Left ventricle myocardium inferior (tissue), 1 donor: Measurements from ENCODE around the gene ZIC4. TPM values are rescaled to one million over a fixed set of nuclear protein-coding genes. Genes with fewer than 3 reads are reported as not detected.

Experiments used
- DNase-seq: peaks from one replicate; pipeline ENCODE4 v3.0.0-alpha.2; 2020
- H3K27ac ChIP-seq: fragments of 200-600 bp; replicated peaks from 2 replicates; pipeline ENCODE4 v1.8.0; 2021
- H3K27me3 ChIP-seq: fragments of 200-600 bp; 2 replicates; pipeline ENCODE4 v1.8.0; 2021; ENCODE audit warnings: low read depth
- H3K36me3 ChIP-seq: fragments of 200-600 bp; 2 replicates; pipeline ENCODE4 v1.8.0; 2021
- H3K4me1 ChIP-seq: fragments of 200-600 bp; 2 replicates; pipeline ENCODE4 v1.8.0; 2021
- H3K4me3 ChIP-seq: fragments of 200-600 bp; 2 replicates; pipeline ENCODE4 v1.8.0; 2021; ENCODE audit warnings: mild to moderate bottlenecking, moderate library complexity
- H3K9me3 ChIP-seq: fragments of 200-600 bp; replicated peaks from 2 replicates; pipeline ENCODE4 v1.8.0; 2021
- intact Hi-C: fragments of 100-400 bp; cut with micrococcal nuclease; formaldehyde crosslinking; loops from one replicate; pipeline ENCODE4 v1.11.0; 2022
- total RNA-seq: library from RNA; stranded (reverse); fragmentation: NEBNext Ultra II Directional; extraction: Animal tissue kit (Norgen Biotek cat#: 25700); gene quantifications from one replicate; pipeline ENCODE4 v1.2.1, GENCODE V29; 2021
- TF ChIP-seq, protein P1 (sequence below): fragments of 200-600 bp; IDR thresholded peaks from 2 replicates; pipeline ENCODE4 v1.8.0; 2021; ENCODE audit warnings: antibody characterized with exemption, mild to moderate bottlenecking, borderline replicate concordance
- donor health status: DM: no; HTN: yes; CAD: no; lungs with severe emphysema.

ZIC4 gene
- total RNA-seq, 1 donor from 2014 or later, result not detected

GRCh38 chr3:147380387-147380951 lies 25.9 kb downstream of the ZIC4 start:
- H3K27me3 ChIP-seq, result peaks cover 100% of the 10 kb centered on the region
- H3K4me1 ChIP-seq, result no peaks in the 10 kb centered on the region
- H3K27ac ChIP-seq, result no peak overlapping the region
- no peaks in the 10 kb centered on the region for H3K36me3 ChIP-seq
- DNase-seq, result no peak
- intact Hi-C loops, result no loop called here
- TF ChIP-seq, protein P1, sequence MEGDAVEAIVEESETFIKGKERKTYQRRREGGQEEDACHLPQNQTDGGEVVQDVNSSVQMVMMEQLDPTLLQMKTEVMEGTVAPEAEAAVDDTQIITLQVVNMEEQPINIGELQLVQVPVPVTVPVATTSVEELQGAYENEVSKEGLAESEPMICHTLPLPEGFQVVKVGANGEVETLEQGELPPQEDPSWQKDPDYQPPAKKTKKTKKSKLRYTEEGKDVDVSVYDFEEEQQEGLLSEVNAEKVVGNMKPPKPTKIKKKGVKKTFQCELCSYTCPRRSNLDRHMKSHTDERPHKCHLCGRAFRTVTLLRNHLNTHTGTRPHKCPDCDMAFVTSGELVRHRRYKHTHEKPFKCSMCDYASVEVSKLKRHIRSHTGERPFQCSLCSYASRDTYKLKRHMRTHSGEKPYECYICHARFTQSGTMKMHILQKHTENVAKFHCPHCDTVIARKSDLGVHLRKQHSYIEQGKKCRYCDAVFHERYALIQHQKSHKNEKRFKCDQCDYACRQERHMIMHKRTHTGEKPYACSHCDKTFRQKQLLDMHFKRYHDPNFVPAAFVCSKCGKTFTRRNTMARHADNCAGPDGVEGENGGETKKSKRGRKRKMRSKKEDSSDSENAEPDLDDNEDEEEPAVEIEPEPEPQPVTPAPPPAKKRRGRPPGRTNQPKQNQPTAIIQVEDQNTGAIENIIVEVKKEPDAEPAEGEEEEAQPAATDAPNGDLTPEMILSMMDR, result no peak
- no peak overlapping the region for H3K4me3 ChIP-seq
- no peaks in the 10 kb centered on the region for H3K9me3 ChIP-seq

- no peak for DNase-seq
- Histone ChIP-seq H3K27ac (no peak overlapping the region), H3K36me3 (no peaks in the 10 kb centered on the region), H3K4me1 (no peaks in the 10 kb centered on the region), H3K9me3 (no peaks in the 10 kb centered on the region), H3K27me3 (peaks cover 100% of the 10 kb centered on the region), H3K4me3 (no peak overlapping the region)
- TF ChIP-seq, protein P1, result no peak
- intact Hi-C loops, result no loop called here
These were observed 26.7 kb downstream of the ZIC4 start for GRCh38 chr3:147379651-147380050.

DNA sequence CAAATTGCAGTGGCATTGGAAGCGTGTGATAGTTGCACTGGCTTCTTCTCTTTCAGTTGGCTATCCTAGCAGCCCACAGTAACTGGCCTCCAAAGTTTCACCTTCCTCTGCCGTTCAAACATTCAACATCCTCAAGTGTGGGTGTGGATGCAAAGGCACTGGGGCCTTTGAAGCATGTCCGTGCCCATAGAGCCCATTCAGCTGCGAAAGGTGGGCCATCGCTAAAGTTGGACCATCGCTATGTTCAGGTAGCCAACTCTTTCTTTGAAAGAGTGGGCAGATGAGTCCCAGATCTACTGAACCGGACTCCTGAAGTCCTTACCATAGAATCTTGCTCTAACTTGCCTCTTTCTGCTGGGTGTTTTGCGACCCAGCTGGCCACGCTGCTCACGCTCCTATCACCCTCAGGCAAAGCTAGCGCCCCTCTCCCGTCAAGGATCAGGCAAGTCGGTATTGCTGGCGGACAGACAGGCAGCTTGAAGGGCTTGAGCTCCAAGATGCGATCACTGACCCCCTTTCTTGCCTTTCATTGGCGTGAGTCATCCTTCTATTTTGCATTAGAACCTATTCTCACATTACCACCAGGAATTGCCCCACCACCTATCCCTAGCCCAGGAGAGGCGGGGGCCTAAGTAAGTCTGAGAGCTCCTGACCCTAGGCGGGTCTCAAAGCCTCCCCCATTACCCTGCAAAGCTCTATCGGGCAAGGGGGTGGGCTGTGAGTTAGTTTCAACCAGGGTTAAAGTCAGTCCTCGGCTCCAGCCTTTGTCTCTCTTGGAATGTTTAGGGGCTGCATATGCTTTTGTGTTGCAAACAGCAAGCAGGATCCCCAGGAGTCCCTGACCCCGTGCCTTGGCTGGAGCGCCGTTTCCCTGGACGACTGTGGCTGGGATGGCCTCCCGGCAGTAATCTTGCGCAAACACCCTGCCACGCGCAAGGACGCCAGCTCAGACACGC lies 28.7 kb downstream of the ZIC4 start:
- DNase-seq, result no peak

DNA sequence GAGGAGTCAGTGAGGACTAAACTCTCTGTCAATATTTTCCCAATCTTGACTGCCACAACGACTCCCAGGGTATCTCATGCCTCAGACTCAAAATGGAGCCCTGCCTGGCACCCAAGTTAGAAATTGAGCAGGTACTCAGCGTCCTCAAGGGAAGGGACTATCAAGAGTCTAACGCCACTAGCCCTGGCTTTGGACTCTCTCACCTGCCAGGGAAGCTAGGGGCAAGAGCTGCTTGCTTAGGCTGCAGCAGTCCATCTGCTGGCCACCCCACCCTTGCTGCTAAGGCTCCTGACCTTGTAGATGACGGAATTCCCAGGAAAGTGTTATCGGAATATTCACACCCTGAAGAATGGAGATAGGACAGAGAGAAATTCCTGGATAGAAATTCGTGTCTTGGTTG lies 33.0 kb downstream of the ZIC4 start:
- DNase-seq, result no peak
- Histone ChIP-seq H3K27me3 (peaks cover 100% of the 10 kb centered on the region), H3K4me1 (peaks cover 9% of the 10 kb centered on the region)

More for the DNA sequence above, 28.7 kb downstream of the ZIC4 start:
- Histone ChIP-seq H3K9me3 (no peaks in the 10 kb centered on the region), H3K27me3 (peaks cover 100% of the 10 kb centered on the region), H3K27ac (no peak overlapping the region), H3K36me3 (no peaks in the 10 kb centered on the region), H3K4me3 (no peak overlapping the region), H3K4me1 (no peaks in the 10 kb centered on the region)
- TF ChIP-seq, protein P1, result no peak
- intact Hi-C loops, result no loop called here

GRCh38 chr3:147372525-147373027 lies 33.8 kb downstream of the ZIC4 start:
- no peak for DNase-seq
- Histone ChIP-seq H3K27ac (no peak overlapping the region), H3K36me3 (no peaks in the 10 kb centered on the region), H3K4me1 (peaks cover 9% of the 10 kb centered on the region), H3K27me3 (peaks cover 100% of the 10 kb centered on the region), H3K9me3 (no peaks in the 10 kb centered on the region), H3K4me3 (no peak overlapping the region)
- intact Hi-C loops, result no loop called here
- TF ChIP-seq, protein P1, result no peak

More for the DNA sequence above, 33.0 kb downstream of the ZIC4 start:
- intact Hi-C loops, result no loop called here
- no peak overlapping the region for H3K4me3 ChIP-seq
- no peaks in the 10 kb centered on the region for H3K9me3 ChIP-seq
- TF ChIP-seq, protein P1, result no peak
- no peaks in the 10 kb centered on the region for H3K36me3 ChIP-seq
- no peak overlapping the region for H3K27ac ChIP-seq
